Measurements from ENCODE around the gene POMT1.

Gene POMT1

DNA sequence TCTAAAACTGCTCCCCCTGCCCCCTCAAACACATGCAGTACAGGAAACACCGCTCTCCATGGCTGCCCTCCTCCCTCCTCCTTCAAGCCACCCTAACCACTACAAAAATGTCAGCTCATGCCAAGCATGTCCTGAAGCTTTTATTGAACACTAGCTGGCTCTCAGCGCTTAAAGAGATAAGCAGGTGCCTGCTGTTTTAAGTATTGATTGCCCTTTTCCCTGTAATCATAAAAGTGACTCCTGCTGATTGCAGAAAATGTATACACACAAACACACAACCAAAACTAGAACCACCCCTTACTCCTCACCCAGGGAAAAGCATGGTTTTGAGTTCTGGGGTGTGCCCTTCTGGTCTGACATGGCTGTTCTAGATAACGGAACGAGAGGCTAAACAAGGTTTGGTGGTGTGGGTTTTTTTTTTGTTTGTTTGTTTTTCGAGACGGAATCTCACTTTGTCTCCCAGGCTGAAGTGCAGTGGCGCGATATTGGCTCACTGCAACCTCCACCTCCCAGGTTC, 32.1 kb downstream of the POMT1 start:
- peaks cover 6% of the 10 kb centered on the region for H3K4me1 ChIP-seq (ENCODE audit: low read depth, poor library complexity, severe bottlenecking)

GRCh38 chr9:131537946-131538345, 35.2 kb downstream of the POMT1 start:
- Histone ChIP-seq H3K36me3 (ENCODE audit: insufficient read depth) (no peaks in the 10 kb centered on the region), H2AFZ (ENCODE audit: low read depth) (no peak overlapping the region), H3K4me1 (ENCODE audit: low read depth, poor library complexity, severe bottlenecking) (no peaks in the 10 kb centered on the region), H3K4me3 (IDR thresholded peaks at IDR 0.05; ENCODE audit: insufficient read depth, low read depth, low read length) (no peak overlapping the region), H3K4me2 (no peak overlapping the region), H3K27me3 (ENCODE audit: insufficient read depth, low read depth) (no peaks in the 10 kb centered on the region), H3K79me2 (ENCODE audit: insufficient read depth, low read depth) (no peaks in the 10 kb centered on the region), H4K20me1 (ENCODE audit: insufficient read depth) (no peaks in the 10 kb centered on the region), H3K9ac (no peak overlapping the region), H3K27ac (no peak overlapping the region)
- TF ChIP-seq, protein P1, sequence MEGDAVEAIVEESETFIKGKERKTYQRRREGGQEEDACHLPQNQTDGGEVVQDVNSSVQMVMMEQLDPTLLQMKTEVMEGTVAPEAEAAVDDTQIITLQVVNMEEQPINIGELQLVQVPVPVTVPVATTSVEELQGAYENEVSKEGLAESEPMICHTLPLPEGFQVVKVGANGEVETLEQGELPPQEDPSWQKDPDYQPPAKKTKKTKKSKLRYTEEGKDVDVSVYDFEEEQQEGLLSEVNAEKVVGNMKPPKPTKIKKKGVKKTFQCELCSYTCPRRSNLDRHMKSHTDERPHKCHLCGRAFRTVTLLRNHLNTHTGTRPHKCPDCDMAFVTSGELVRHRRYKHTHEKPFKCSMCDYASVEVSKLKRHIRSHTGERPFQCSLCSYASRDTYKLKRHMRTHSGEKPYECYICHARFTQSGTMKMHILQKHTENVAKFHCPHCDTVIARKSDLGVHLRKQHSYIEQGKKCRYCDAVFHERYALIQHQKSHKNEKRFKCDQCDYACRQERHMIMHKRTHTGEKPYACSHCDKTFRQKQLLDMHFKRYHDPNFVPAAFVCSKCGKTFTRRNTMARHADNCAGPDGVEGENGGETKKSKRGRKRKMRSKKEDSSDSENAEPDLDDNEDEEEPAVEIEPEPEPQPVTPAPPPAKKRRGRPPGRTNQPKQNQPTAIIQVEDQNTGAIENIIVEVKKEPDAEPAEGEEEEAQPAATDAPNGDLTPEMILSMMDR (conservative IDR thresholded peaks at IDR 0.05; ENCODE audit: low read depth, low read length) = no peak

More for the DNA sequence above, 32.1 kb downstream of the POMT1 start:
- no peak overlapping the region for H3K9ac ChIP-seq
- no peaks in the 10 kb centered on the region for H4K20me1 ChIP-seq (ENCODE audit: insufficient read depth)
- peaks cover 12% of the 10 kb centered on the region; the same call in 1 of the 2 replicates for H3K79me2 ChIP-seq (ENCODE audit: insufficient read depth, low read depth)
- TF ChIP-seq, protein P1 (conservative IDR thresholded peaks at IDR 0.05; ENCODE audit: low read depth, low read length) = no peak
- H3K36me3 ChIP-seq (ENCODE audit: insufficient read depth) = no peaks in the 10 kb centered on the region
- H3K4me2 ChIP-seq = no peak overlapping the region
- no peak overlapping the region for H3K4me3 ChIP-seq (IDR thresholded peaks at IDR 0.05; ENCODE audit: insufficient read depth, low read depth, low read length)
- no peak overlapping the region for H3K27ac ChIP-seq
- no peak overlapping the region for H2AFZ ChIP-seq (ENCODE audit: low read depth)
- no peaks in the 10 kb centered on the region for H3K27me3 ChIP-seq (ENCODE audit: insufficient read depth, low read depth)

DNA sequence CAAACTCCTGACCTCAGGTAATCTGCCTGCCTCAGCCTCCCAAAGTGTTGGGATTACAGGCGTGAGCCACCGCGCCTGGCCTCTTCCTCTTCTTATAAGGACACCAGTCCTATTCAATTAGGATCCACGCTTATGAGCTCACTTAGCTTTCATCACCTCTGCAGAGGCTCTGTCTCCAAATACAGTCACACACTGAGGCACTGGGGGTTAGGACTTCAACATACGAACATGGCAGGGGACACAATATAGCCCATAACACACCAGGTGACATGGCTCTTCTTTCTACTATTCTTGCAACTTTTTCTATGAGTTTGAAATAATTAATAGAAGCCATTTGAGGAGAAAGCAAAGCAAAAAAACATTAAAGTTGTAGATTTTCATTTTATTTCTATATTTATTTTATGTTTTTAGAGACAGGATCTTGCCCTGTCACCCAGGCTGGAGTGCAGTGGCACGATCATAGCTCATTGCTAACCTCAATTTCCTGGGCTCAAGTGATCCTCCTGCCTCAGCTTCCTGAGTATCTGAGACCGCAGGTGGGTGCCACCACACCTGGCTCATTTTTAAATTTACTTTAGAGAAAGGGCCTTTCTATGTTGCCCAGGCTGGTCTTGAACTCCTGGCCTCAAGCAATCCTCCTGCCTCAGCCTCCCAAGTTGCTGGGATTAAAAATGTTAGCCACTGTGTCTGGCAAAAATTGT, 36.7 kb downstream of the POMT1 start:
- TF ChIP-seq, protein P1 (conservative IDR thresholded peaks at IDR 0.05; ENCODE audit: low read depth, low read length) = no peak
- Histone ChIP-seq H3K27me3 (ENCODE audit: insufficient read depth, low read depth) (no peaks in the 10 kb centered on the region), H3K4me2 (no peak overlapping the region), H2AFZ (ENCODE audit: low read depth) (no peak overlapping the region), H3K36me3 (ENCODE audit: insufficient read depth) (no peaks in the 10 kb centered on the region), H4K20me1 (ENCODE audit: insufficient read depth) (no peaks in the 10 kb centered on the region), H3K4me1 (ENCODE audit: low read depth, poor library complexity, severe bottlenecking) (no peaks in the 10 kb centered on the region), H3K4me3 (IDR thresholded peaks at IDR 0.05; ENCODE audit: insufficient read depth, low read depth, low read length) (no peak overlapping the region), H3K79me2 (ENCODE audit: insufficient read depth, low read depth) (no peaks in the 10 kb centered on the region), H3K9ac (no peak overlapping the region), H3K27ac (no peak overlapping the region)

- no peak overlapping the region for H3K4me3 ChIP-seq (IDR thresholded peaks at IDR 0.05; ENCODE audit: insufficient read depth, low read depth, low read length)
- H3K4me1 ChIP-seq (ENCODE audit: low read depth, poor library complexity, severe bottlenecking) = no peaks in the 10 kb centered on the region
- H3K27ac ChIP-seq = no peak overlapping the region
- no peaks in the 10 kb centered on the region for H3K36me3 ChIP-seq (ENCODE audit: insufficient read depth)
- no peak overlapping the region for H3K4me2 ChIP-seq
- no peak overlapping the region for H3K9ac ChIP-seq
- H2AFZ ChIP-seq (ENCODE audit: low read depth) = no peak overlapping the region
- H4K20me1 ChIP-seq (ENCODE audit: insufficient read depth) = no peaks in the 10 kb centered on the region
- peaks cover 1% of the 10 kb centered on the region; the same call in 1 of the 2 replicates for H3K27me3 ChIP-seq (ENCODE audit: insufficient read depth, low read depth)
- no peaks in the 10 kb centered on the region for H3K79me2 ChIP-seq (ENCODE audit: insufficient read depth, low read depth)
- TF ChIP-seq, protein P1 (conservative IDR thresholded peaks at IDR 0.05; ENCODE audit: low read depth, low read length) = no peak
Measured at GRCh38 chr9:131543141-131543540, 40.4 kb downstream of the POMT1 start.

Data from KMS-11 (cell line).